SK-N-MC (cell line): ENCODE results near the gene RAB10.

Experiments
- DNase-seq: peaks from one replicate; pipeline ENCODE4 v3.0.0-alpha.2; 2011; ENCODE audit warnings: low read depth, low spot score
- H3K27ac ChIP-seq: fragments of 200-600 bp; sonication (generic); 2 replicates; pipeline ENCODE4 v1.5.1; 2016; ENCODE audit warnings: mixed run types
- H3K36me3 ChIP-seq: fragments of 200-600 bp; sonication (generic); 2 replicates; pipeline ENCODE4 v1.6.1; 2017; ENCODE audit warnings: antibody characterized with exemption, low read length, mixed read lengths; ENCODE audit not compliant: insufficient read depth
- H3K4me3 ChIP-seq: fragments of 200-600 bp; sonication (generic); 2 replicates; pipeline ENCODE4 v1.5.1; 2016
- H3K9ac ChIP-seq: fragments of 200-600 bp; sonication (generic); 2 replicates; pipeline ENCODE4 v1.8.0; 2017; ENCODE audit warnings: mixed run types, mixed read lengths; ENCODE audit not compliant: insufficient read length
- H3K9me3 ChIP-seq: fragments of 200-600 bp; sonication (generic); 2 replicates; pipeline ENCODE4 v1.6.1; 2017; ENCODE audit warnings: low read depth, mild to moderate bottlenecking, antibody characterized with exemption, low read length, moderate library complexity, mixed read lengths
- EZH2 ChIP-seq: fragments of 200-600 bp; sonication (generic); IDR thresholded peaks from one replicate; pipeline ENCODE4 v1.6.1; 2017; ENCODE audit warnings: antibody characterized with exemption
- FOXP2 ChIP-seq: optimal IDR thresholded peaks from 2 replicates; pipeline ENCODE3; 2011; ENCODE audit warnings: mild to moderate bottlenecking, moderate library complexity; ENCODE audit not compliant: insufficient read depth; ENCODE audit errors: extremely low read length, control extremely low read depth
- POLR2AphosphoS5 ChIP-seq: IDR thresholded peaks from 2 replicates; pipeline ENCODE4 v1.6.1; 2012; ENCODE audit warnings: mild to moderate bottlenecking, low read depth, low read length, borderline replicate concordance

The RAB10 gene

DNA sequence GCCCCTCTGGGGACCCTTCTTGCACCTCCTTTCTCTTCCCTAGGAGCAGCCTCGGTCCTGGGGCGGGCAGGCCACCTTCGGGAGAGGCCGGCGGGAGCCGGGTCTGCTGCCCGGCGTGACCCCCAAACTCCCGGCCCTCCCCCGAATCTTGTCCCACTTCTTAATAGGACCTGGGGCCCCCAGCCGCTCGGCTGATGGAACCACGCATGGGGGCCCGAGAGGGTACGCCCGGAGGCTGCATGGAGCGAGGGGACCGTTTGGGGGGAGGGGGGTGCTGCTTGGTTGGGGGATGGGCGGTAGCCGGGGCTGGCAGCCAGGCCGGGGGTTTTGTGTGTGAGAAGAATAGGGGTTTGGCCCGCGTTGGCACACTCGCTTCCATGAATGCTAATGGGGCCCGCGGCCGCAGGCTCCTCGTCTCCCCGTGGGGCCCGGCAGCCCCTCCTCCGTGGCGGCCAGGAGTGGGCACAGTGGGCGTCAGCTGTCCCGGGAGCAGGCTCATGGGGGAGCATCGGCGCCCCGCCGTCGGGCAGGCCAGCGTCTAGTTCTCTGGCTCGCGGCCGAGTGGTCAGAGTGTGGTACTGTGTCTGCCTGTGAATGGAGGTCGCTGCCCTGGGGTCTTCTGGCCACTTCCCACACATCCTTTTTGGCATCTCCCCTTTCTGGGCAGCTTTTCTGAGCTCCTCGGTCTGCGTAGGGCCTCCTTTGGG, 140.0 kb downstream of the RAB10 start:
- Histone ChIP-seq H3K27ac (no peak overlapping the region), H3K9ac (peak overlapping the region; percentile 82), H3K4me3 (peak overlapping the region; percentile 82), H3K9me3 (no peaks in the 10 kb centered on the region), H3K36me3 (peaks cover 5% of the 10 kb centered on the region; the same call in 1 of the 2 replicates)
- no peak for DNase-seq
- TF ChIP-seq FOXP2 (no peak), POLR2AphosphoS5 (no peak), EZH2 (no peak)

DNA sequence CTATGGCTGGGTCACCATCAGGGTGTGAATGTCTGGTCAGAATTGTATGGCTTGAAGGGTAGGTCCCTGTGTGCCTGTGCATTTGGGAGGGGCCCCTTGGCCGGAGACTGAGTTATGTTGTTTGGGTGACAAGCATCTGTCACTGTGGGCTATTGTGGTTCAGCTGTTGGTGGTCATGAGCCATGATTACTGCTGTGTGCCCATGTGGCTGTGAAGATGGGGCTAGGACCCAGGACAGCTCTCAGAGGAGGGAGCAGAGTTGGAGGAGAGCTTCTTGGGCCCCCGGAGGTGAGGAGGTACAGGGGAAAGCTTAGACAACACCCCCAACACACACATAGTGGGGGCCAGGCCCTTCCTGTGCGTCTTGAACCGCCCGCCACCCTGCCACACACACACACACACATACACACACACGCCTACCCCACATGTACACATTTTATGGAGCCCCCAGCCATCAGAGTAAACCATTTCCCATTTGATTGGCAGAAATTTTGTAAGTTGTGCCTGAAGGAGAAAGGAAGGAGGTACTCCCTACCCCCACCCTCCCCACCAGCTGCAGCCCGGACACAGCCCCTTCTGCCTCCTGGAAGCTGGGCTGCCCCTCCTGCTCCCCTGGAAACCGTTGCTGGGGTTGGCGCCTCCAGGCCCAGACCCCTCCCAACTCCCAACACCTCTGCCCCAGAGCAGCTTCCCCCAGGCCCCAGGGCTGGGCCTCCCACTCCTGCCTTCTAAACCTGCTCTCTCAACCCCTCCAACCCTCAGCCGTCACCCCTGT, 141.0 kb downstream of the RAB10 start:
- Histone ChIP-seq H3K36me3 (peaks cover 5% of the 10 kb centered on the region; the same call in 1 of the 2 replicates), H3K27ac (no peak overlapping the region), H3K4me3 (peak overlapping the region; percentile 82), H3K9me3 (no peaks in the 10 kb centered on the region), H3K9ac (no peak overlapping the region)
- TF ChIP-seq FOXP2 = no peak
- TF ChIP-seq EZH2 = no peak
- no peak for TF ChIP-seq POLR2AphosphoS5
- DNase-seq = no peak

DNA sequence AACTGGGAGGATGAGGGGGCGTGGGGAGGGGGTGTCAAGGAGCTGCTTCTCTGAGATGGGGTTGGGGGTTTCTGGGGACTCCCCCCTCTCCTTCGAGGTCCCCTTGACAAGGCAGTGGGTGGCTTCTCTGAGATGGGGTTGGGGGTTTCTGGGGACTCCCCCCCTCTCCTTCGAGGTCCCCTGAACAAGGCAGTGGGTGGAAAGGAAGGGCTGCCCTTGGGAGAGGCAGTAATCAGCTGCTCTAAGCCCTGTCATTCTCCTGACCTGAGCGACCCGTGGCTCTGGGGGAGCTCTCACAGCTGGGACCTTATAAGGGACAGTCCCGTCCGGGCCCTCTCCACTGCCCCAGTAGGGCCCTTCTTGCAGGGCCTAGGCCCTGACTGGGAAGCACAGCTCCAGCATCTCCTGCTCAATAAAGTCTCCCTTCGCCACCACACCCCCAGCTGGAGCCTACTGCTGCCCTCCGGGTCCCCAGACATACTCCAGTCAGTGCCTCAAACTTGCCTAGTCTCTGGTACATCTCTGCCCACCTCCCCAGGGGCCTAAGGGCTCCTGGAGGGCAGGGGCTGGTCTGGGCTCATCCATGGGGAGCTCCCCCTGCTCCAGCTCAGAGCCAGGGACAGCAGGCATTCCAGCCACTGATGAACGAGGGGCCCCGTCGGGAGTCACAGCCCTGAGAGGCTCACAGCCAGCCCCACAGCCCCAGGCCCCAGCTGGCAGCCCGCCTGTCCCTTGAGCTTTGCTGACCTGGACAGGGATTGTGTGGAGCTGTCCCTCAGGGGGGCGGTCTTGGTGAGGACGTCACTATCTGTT, 141.8 kb downstream of the RAB10 start:
- Histone ChIP-seq H3K4me3 (no peak overlapping the region), H3K9ac (no peak overlapping the region), H3K27ac (no peak overlapping the region), H3K9me3 (no peaks in the 10 kb centered on the region), H3K36me3 (peaks cover 5% of the 10 kb centered on the region; the same call in 1 of the 2 replicates)
- DNase-seq = no peak
- TF ChIP-seq FOXP2 (no peak), POLR2AphosphoS5 (no peak), EZH2 (no peak)

DNA sequence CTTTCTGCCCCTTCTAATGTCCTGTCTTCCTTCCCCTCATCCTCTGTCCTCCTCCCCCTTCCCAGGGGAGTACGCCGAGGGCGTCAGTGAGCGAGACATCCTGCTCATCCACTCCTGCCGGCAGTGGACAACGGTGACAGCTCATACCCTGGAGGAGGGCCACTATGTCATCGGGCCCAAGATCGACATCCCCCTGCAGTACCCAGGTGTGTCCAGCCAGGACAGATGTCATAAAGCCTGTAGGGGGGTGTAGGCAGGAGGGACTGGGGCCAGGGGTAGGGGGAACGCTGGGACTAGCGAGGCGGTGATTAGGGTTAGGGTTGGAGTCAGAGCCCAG, 142.4 kb downstream of the RAB10 start:
- Histone ChIP-seq H3K36me3 (peaks cover 5% of the 10 kb centered on the region; the same call in 1 of the 2 replicates), H3K9me3 (no peaks in the 10 kb centered on the region), H3K4me3 (no peak overlapping the region), H3K9ac (no peak overlapping the region), H3K27ac (peak overlapping the region; percentile 42; the same call in 1 of the 2 replicates)
- no peak for DNase-seq
- TF ChIP-seq EZH2 (no peak), POLR2AphosphoS5 (no peak)

DNA sequence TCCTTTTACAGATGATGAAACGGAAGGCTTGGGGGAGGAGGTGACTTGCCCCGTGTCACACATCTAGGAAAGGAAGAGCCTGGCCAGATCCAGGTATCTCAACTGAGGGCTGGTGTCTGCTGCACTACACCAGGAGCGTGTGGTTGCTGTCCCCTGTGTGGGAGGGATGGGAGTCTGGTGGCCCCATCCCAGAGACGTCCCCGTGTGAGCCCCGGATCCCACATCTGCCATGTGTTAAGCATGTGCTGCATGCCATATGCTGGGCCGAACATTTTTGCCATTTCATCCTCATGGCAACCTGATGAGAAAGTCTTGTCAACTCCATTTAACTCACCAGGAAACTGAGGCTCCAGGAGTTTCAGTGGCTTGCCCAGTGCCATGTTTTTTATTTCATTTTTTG, 143.2 kb downstream of the RAB10 start:
- Histone ChIP-seq H3K9me3 (no peaks in the 10 kb centered on the region), H3K9ac (no peak overlapping the region), H3K36me3 (peaks cover 5% of the 10 kb centered on the region; the same call in 1 of the 2 replicates), H3K4me3 (no peak overlapping the region), H3K27ac (peak overlapping the region; percentile 42; the same call in 1 of the 2 replicates)
- no peak for DNase-seq
- TF ChIP-seq POLR2AphosphoS5 (no peak), EZH2 (no peak)

DNA sequence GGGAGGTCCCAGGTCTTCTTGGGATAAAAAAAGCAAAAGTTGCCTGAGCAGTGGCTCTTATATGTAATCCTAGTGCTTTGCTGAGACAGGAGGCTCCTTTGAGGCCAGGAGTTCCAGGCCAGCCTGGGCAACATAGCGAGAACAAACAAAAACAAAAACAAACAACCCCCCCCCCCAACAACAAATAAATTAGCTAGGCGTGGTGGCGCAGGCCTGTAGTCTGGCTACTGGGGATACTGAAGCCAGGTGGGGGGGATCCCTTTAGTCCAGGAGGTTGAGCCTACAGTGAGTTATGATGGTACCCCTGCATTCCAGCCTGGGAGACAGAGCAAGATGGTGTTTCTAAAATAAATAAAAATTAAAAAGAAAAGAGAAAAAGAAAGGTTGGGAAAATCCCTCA, 144.4 kb downstream of the RAB10 start:
- TF ChIP-seq EZH2 (no peak), POLR2AphosphoS5 (no peak), FOXP2 (no peak)
- no peak overlapping the region for H3K4me3 ChIP-seq
- no peaks in the 10 kb centered on the region for H3K9me3 ChIP-seq
- H3K27ac ChIP-seq = no peak overlapping the region
- no peak overlapping the region for H3K9ac ChIP-seq
- peaks cover 5% of the 10 kb centered on the region; the same call in 1 of the 2 replicates for H3K36me3 ChIP-seq
- no peak for DNase-seq

DNA sequence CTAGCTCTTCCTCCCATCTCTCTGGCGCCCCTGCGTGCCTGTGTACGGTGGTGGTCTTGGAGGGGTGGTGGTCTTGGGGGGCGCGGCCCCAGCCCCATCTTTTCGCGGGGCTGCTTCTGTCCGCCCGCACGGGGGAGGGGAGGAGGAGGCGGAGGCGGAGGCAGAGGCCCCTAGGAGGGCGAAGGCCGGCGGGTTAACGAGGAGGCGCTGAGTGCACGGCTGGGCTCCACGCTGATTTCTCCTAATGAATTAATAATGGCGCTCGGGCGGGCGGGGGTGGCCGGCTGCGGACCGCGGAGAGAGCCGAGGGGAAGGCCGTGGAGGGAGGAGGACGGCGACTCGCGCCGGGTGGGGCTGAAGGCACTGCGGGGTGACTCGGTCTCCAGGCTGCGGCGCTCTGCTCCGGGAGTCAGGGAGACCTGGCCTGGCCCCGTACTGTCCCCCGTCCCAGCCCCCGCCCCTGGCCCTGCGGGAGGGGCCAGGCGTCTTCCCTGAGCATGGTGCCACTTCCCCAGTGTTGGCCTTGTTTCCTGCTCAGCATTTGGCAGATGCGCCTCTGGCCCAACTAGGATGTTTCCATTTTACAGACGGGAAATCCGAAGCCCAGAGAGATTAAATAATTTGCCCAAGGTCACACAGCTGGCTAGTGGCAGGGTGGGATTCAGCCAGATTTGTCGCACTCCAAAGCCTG, 145.0 kb downstream of the RAB10 start:
- DNase-seq = no peak
- Histone ChIP-seq H3K36me3 (peaks cover 5% of the 10 kb centered on the region; the same call in 1 of the 2 replicates), H3K9me3 (no peaks in the 10 kb centered on the region), H3K9ac (no peak overlapping the region), H3K27ac (no peak overlapping the region), H3K4me3 (no peak overlapping the region)
- TF ChIP-seq FOXP2 (no peak), POLR2AphosphoS5 (no peak)
